ENCODE measurements around the gene METRNL. TPM values are rescaled to one million over a fixed set of nuclear protein-coding genes. Genes with fewer than 3 reads are reported as not detected.
"Not testable (repeated sequence)": the region's sequence is repeated elsewhere in the genome, so short reads cannot be mapped to it uniquely, and the experiment has no call there.

Gene METRNL
- 33.0 TPM for polyA plus RNA-seq (ENCODE audit: insufficient read length)

- peak; percentile 76 for DNase-seq
These were observed at the start of gene METRNL for GRCh38 chr17:83079352-83079747. TSS of gene METRNL (plus strand) at chr17:83079609. CDS start at chr17:83079816, 207 bp downstream.

GRCh38 chr17:83030432-83030831 lies 49.0 kb upstream of the METRNL start:
- DNase-seq, result no peak

GRCh38 chr17:83031321-83031945 lies 48.0 kb upstream of the METRNL start:
- DNase-seq, result no peak

- not testable (repeated sequence) for DNase-seq
These were observed 47.4 kb upstream of the METRNL start for GRCh38 chr17:83031946-83032451.

DNA sequence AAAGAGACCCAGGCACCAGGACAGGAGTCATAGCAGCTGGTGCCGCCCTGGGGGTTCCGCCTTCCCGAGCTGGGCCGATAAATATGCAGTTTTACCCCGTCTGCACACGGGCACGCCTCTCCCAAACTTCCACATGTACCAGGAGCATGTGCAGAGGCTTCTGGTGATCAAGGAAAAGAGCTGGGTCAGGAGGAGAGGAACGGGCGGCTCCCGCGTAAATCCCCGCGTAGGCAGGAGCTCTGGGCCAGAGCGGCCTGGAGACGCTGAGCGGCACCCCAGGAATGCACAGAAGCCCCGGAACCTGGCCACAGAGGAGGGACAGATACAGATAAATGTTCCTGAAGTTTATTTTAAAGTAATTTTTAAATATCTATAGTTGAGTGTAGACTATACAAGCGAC lies 46.6 kb upstream of the METRNL start:
- no peak for DNase-seq

GRCh38 chr17:83034525-83034924 lies 44.9 kb upstream of the METRNL start:
- DNase-seq, result no peak

- DNase-seq, result no peak
These were observed 43.7 kb upstream of the METRNL start for GRCh38 chr17:83035722-83036121.

DNA sequence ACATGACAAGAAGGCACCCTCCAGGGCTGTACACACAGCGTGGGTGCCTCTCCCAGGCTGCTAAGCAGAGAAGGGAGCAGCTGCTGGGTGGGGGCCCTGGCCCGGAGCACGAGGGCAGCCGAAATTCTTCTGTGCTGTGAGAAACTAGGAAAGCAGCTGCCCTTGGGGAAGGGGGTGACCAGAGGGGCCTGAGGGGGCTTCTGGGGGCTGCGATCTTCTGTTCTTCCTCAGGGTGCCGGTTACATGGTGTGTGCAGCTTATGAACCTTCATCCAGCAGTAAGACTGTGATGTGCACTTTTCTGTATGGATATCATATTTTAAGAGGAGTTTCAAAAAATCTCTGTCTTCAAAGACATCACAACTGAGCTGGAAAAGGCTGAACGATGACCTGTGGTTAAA lies 43.2 kb upstream of the METRNL start:
- no peak for DNase-seq

- no peak for DNase-seq
These were observed 42.7 kb upstream of the METRNL start for GRCh38 chr17:83036666-83037065.

GRCh38 chr17:83037084-83037873 lies 42.1 kb upstream of the METRNL start:
- DNase-seq, result no peak

DNA sequence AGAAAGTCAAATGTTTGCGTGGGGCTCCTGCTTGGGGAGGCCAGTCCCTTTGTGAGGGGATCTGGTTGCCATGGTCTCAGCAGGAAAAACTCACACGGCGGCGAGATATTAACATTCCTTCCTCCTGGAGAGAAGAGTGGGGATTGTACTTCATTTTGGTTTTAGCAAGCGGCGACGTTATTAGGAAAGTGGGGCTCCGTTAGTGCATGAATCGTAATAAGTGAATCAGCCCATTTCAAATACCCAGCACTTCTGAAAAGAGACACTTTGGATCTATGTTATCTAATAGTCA lies 41.6 kb upstream of the METRNL start:
- no peak for DNase-seq

- DNase-seq, result not testable (repeated sequence)
These were observed 40.4 kb upstream of the METRNL start for GRCh38 chr17:83038983-83039382.

DNA sequence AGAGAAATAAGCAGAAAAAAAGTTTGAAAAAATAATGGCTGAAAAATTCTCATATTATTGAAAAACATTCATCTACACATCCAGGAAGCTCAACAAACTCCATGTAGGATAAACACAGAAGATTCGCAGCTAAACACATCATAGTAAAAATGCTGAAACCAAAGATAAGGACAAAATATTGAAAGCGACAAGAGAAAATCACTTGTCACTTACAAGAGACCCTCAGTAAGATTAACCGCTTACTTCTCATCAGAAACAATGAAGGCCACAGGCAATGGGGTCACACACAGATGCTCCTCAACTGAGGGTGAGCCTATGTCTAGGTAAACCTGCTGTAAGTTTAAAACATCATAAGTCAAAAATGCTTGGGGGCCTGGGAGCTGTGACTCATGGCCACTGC lies 38.1 kb upstream of the METRNL start:
- no peak for DNase-seq

GRCh38 chr17:83042522-83043158 lies 36.8 kb upstream of the METRNL start:
- no peak for DNase-seq

DNA sequence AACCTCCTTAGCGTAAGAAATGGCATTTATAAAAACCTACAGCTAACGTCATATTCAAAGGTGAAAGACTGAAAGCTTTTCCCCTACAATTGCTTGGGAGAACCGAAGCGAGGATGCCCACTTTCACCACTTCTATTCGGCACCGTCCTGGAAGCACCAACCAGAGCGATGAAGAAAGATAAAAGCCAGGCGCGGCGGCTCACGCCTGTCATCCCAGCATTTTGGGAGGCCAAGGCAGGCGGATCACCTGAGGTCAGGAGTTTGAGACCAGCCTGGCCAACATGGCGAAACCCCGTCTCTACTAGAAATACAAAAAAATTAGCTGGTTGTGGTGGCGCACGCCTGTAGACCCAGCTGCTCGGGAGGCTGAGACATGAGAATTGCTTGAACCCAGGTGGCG lies 34.9 kb upstream of the METRNL start:
- DNase-seq, result not testable (repeated sequence)

GRCh38 chr17:83046448-83047181 lies 32.8 kb upstream of the METRNL start:
- no peak for DNase-seq

GRCh38 chr17:83047182-83047478 lies 32.3 kb upstream of the METRNL start:
- DNase-seq, result no peak

DNA sequence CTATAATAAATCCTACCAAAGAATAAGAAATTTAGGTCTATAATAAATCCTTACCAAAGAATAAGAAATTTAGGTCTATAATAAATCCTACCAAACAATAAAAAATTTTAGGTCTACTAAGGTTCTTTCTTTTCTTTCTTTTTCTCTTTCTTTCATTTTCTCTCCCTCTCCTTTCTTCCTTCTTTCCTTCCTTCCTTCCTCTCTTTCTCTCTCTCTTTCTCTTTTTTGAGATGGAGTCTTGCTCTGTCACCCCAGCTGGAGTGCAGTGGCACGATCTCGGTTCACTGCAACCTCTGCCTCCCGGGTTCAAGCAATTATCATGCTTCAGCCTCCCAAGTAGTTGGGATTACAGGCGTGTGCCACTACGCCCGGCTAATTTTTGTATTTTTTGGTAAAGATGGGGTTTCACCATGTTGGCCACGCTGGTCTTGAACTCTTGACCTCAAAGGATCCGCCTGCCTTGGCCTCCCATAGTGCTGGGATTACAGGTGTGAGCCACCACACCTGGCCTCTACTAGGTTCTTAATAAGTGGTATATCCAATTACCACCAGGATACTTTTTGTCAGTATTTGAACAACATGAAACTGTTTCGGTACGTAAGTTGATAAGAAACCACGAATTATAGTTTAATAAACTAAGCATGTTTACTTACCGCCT lies 31.5 kb upstream of the METRNL start:
- not testable (repeated sequence) for DNase-seq

GRCh38 chr17:83050651-83051395 lies 28.6 kb upstream of the METRNL start:
- no peak for DNase-seq

GRCh38 chr17:83051396-83052240 lies 27.8 kb upstream of the METRNL start:
- DNase-seq, result peak; percentile 97

DNA sequence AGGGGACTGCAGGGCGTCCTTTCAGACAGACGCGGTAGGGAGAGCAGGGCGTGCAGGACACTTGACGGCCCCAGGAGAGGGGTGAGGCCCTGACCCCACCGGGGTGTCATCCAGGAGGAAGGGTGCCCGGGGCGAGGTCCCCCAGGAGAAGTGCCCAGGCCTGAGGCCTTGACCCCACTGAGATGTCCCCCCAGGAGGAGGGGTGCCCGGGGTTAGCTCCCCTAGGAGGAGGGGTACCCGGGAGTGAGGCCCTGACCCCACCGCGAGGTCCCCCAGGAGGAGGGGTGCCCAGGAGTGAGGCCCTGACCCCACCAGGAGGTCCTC lies 27.2 kb upstream of the METRNL start:
- no peak for DNase-seq

All from hindlimb muscle (tissue), 1 donor.